ENCODE results near the gene NUDCD2.
"Not testable (repeated sequence)": the region's sequence is repeated elsewhere in the genome, so short reads cannot be mapped to it uniquely, and the experiment has no call there.

NUDCD2 gene

GRCh38 chr5:163415673-163416072, 44.2 kb downstream of the NUDCD2 start:
- H3K18ac ChIP-seq (ENCODE audit: low read depth in 1 of 2, low read length in 2 of 2); H2BK120ac ChIP-seq (ENCODE audit: low read depth, low read length); H2BK12ac ChIP-seq (ENCODE audit: low read length in 2 of 2); H2BK15ac ChIP-seq (ENCODE audit: low read depth, poor library complexity, severe bottlenecking); H3K4me3 ChIP-seq (ENCODE audit: insufficient read depth in 1 of 2, low read depth in 1 of 2, low read length in 2 of 2); H2BK5ac ChIP-seq (ENCODE audit: low read depth, low read length, poor library complexity, severe bottlenecking); H2AK5ac ChIP-seq (ENCODE audit: low read length, severe bottlenecking); H3K36me3 ChIP-seq (ENCODE audit: control insufficient read depth in 1 of 2, insufficient read depth in 2 of 2, low read depth in 1 of 2, low read length in 2 of 2); H2AFZ ChIP-seq (ENCODE audit: low read depth, low read length); H3K4me1 ChIP-seq (ENCODE audit: control insufficient read depth, insufficient read depth, low read depth, low read length); H3K9ac ChIP-seq (ENCODE audit: low read length); H3K27ac ChIP-seq (ENCODE audit: low read length, poor library complexity, severe bottlenecking); DNase-seq; H4K8ac ChIP-seq (ENCODE audit: low read length); H3K79me1 ChIP-seq (replicated peaks; ENCODE audit: low read length, poor library complexity, severe bottlenecking); H3K4me2 ChIP-seq (ENCODE audit: low read length, poor library complexity, severe bottlenecking); H3K4ac ChIP-seq (ENCODE audit: low read depth in 1 of 2, low read length in 2 of 2); H3K9me3 ChIP-seq (ENCODE audit: control insufficient read depth, low read length); H4K91ac ChIP-seq (ENCODE audit: low read length); H3K23ac ChIP-seq (ENCODE audit: low read length in 2 of 2); H3K14ac ChIP-seq (ENCODE audit: low read length in 2 of 2): not testable (repeated sequence)
- WGBS, result 37% methylated on average over 9 of the region's 15 CpGs
- H3K27me3 ChIP-seq (ENCODE audit: control insufficient read depth in 1 of 2, insufficient read depth in 1 of 2, low read length in 2 of 2), result peaks cover 4 to 36% of the 10 kb centered on the region in 2 experiments

- no peak overlapping the region for H3K4me3 ChIP-seq (ENCODE audit: insufficient read depth in 1 of 2, low read depth in 1 of 2, low read length in 2 of 2)
- no peak overlapping the region for H3K18ac ChIP-seq (ENCODE audit: low read depth in 1 of 2, low read length in 2 of 2)
- H2BK15ac ChIP-seq (ENCODE audit: low read depth, poor library complexity, severe bottlenecking), result no peak overlapping the region
- H2AK5ac ChIP-seq (ENCODE audit: low read length, severe bottlenecking), result no peak overlapping the region
- no peak overlapping the region for H3K27ac ChIP-seq (ENCODE audit: low read length, poor library complexity, severe bottlenecking)
- H4K8ac ChIP-seq (ENCODE audit: low read length), result no peak overlapping the region
- H3K79me1 ChIP-seq (replicated peaks; ENCODE audit: low read length, poor library complexity, severe bottlenecking), result no peaks in the 10 kb centered on the region
- peaks cover 4 to 17% of the 10 kb centered on the region in 2 experiments for H3K27me3 ChIP-seq (ENCODE audit: control insufficient read depth in 1 of 2, insufficient read depth in 1 of 2, low read length in 2 of 2)
- H3K23ac ChIP-seq (ENCODE audit: low read length in 2 of 2), result no peak overlapping the region
- WGBS, result 75% methylated on average over 1 of the region's 2 CpGs
- H2BK12ac ChIP-seq (ENCODE audit: low read length in 2 of 2), result no peak overlapping the region
- H3K4me1 ChIP-seq (ENCODE audit: control insufficient read depth, insufficient read depth, low read depth, low read length), result peaks cover 2% of the 10 kb centered on the region
- no peak overlapping the region for H2AFZ ChIP-seq (ENCODE audit: low read depth, low read length)
- no peak overlapping the region for H2BK5ac ChIP-seq (ENCODE audit: low read depth, low read length, poor library complexity, severe bottlenecking)
- H3K9me3 ChIP-seq (ENCODE audit: control insufficient read depth, low read length), result no peaks in the 10 kb centered on the region
- DNase-seq, result no peak
- H3K4me2 ChIP-seq (ENCODE audit: low read length, poor library complexity, severe bottlenecking), result no peak overlapping the region
- no peak overlapping the region for H3K14ac ChIP-seq (ENCODE audit: low read length in 2 of 2)
- H4K91ac ChIP-seq (ENCODE audit: low read length), result no peak overlapping the region
- H2BK120ac ChIP-seq (ENCODE audit: low read depth, low read length), result no peak overlapping the region
- H3K36me3 ChIP-seq (ENCODE audit: control insufficient read depth in 1 of 2, insufficient read depth in 2 of 2, low read depth in 1 of 2, low read length in 2 of 2), result no peaks in the 10 kb centered on the region
- no peak overlapping the region for H3K4ac ChIP-seq (ENCODE audit: low read depth in 1 of 2, low read length in 2 of 2)
- H3K9ac ChIP-seq (ENCODE audit: low read length), result no peak overlapping the region
These were observed 49.4 kb downstream of the NUDCD2 start for GRCh38 chr5:163410505-163410904.

- no peak overlapping the region for H3K4me3 ChIP-seq (ENCODE audit: insufficient read depth in 1 of 2, low read depth in 1 of 2, low read length in 2 of 2)
- H3K79me1 ChIP-seq (replicated peaks; ENCODE audit: low read length, poor library complexity, severe bottlenecking), result no peaks in the 10 kb centered on the region
- H2BK120ac ChIP-seq (ENCODE audit: low read depth, low read length), result no peak overlapping the region
- WGBS, result 89% methylated on average over 6 of the region's 6 CpGs
- H3K23ac ChIP-seq (ENCODE audit: low read length in 2 of 2), result no peak overlapping the region
- no peak overlapping the region for H2BK5ac ChIP-seq (ENCODE audit: low read depth, low read length, poor library complexity, severe bottlenecking)
- no peak overlapping the region for H3K18ac ChIP-seq (ENCODE audit: low read depth in 1 of 2, low read length in 2 of 2)
- H4K91ac ChIP-seq (ENCODE audit: low read length), result no peak overlapping the region
- no peak for DNase-seq
- peaks cover 4 to 10% of the 10 kb centered on the region in 2 experiments for H3K27me3 ChIP-seq (ENCODE audit: control insufficient read depth in 1 of 2, insufficient read depth in 1 of 2, low read length in 2 of 2)
- H3K4me1 ChIP-seq (ENCODE audit: control insufficient read depth, insufficient read depth, low read depth, low read length), result peaks cover 2% of the 10 kb centered on the region
- no peak overlapping the region for H2AK5ac ChIP-seq (ENCODE audit: low read length, severe bottlenecking)
- no peak overlapping the region for H4K8ac ChIP-seq (ENCODE audit: low read length)
- no peak overlapping the region for H2BK12ac ChIP-seq (ENCODE audit: low read length in 2 of 2)
- no peaks in the 10 kb centered on the region for H3K36me3 ChIP-seq (ENCODE audit: control insufficient read depth in 1 of 2, insufficient read depth in 2 of 2, low read depth in 1 of 2, low read length in 2 of 2)
- H3K9ac ChIP-seq (ENCODE audit: low read length), result no peak overlapping the region
- H3K4ac ChIP-seq (ENCODE audit: low read depth in 1 of 2, low read length in 2 of 2), result no peak overlapping the region
- no peak overlapping the region for H2BK15ac ChIP-seq (ENCODE audit: low read depth, poor library complexity, severe bottlenecking)
- no peak overlapping the region for H2AFZ ChIP-seq (ENCODE audit: low read depth, low read length)
- no peak overlapping the region for H3K14ac ChIP-seq (ENCODE audit: low read length in 2 of 2)
- no peaks in the 10 kb centered on the region for H3K9me3 ChIP-seq (ENCODE audit: control insufficient read depth, low read length)
- no peak overlapping the region for H3K4me2 ChIP-seq (ENCODE audit: low read length, poor library complexity, severe bottlenecking)
- H3K27ac ChIP-seq (ENCODE audit: low read length, poor library complexity, severe bottlenecking), result no peak overlapping the region
These were observed 50.5 kb downstream of the NUDCD2 start for GRCh38 chr5:163409384-163409783.

GRCh38 chr5:163408311-163408923, 51.5 kb downstream of the NUDCD2 start:
- Histone ChIP-seq H4K91ac (ENCODE audit: low read length) (no peak overlapping the region), H2AK5ac (ENCODE audit: low read length, severe bottlenecking) (no peak overlapping the region), H4K8ac (ENCODE audit: low read length) (no peak overlapping the region), H2BK120ac (ENCODE audit: low read depth, low read length) (no peak overlapping the region), H3K4me1 (ENCODE audit: control insufficient read depth, insufficient read depth, low read depth, low read length) (peaks cover 2% of the 10 kb centered on the region), H2BK15ac (ENCODE audit: low read depth, poor library complexity, severe bottlenecking) (no peak overlapping the region), H3K23ac (ENCODE audit: low read length in 2 of 2) (no peak overlapping the region), H3K27ac (ENCODE audit: low read length, poor library complexity, severe bottlenecking) (no peak overlapping the region), H2BK5ac (ENCODE audit: low read depth, low read length, poor library complexity, severe bottlenecking) (no peak overlapping the region), H3K9me3 (ENCODE audit: control insufficient read depth, low read length) (no peaks in the 10 kb centered on the region), H3K4ac (ENCODE audit: low read depth in 1 of 2, low read length in 2 of 2) (no peak overlapping the region), H3K79me1 (replicated peaks; ENCODE audit: low read length, poor library complexity, severe bottlenecking) (no peaks in the 10 kb centered on the region), H3K36me3 (ENCODE audit: control insufficient read depth in 1 of 2, insufficient read depth in 2 of 2, low read depth in 1 of 2, low read length in 2 of 2) (no peaks in the 10 kb centered on the region), H3K18ac (ENCODE audit: low read depth in 1 of 2, low read length in 2 of 2) (no peak overlapping the region), H2BK12ac (ENCODE audit: low read length in 2 of 2) (no peak overlapping the region), H3K4me2 (ENCODE audit: low read length, poor library complexity, severe bottlenecking) (no peak overlapping the region), H2AFZ (ENCODE audit: low read depth, low read length) (no peak overlapping the region), H3K14ac (ENCODE audit: low read length in 2 of 2) (no peak overlapping the region), H3K27me3 (ENCODE audit: control insufficient read depth in 1 of 2, insufficient read depth in 1 of 2, low read length in 2 of 2) (peaks cover 4 to 7% of the 10 kb centered on the region in 2 experiments), H3K4me3 (ENCODE audit: insufficient read depth in 1 of 2, low read depth in 1 of 2, low read length in 2 of 2) (peak overlapping the region in 1 of 2 experiments; percentile 20), H3K9ac (ENCODE audit: low read length) (peak overlapping the region; percentile 65)
- DNase-seq, result peak; percentile 54
- 28% methylated on average over 9 of the region's 9 CpGs for WGBS
